HG03196 (cell line): ENCODE results near the gene MIS18A.
"Not testable (repeated sequence)": the region's sequence is repeated elsewhere in the genome, so short reads cannot be mapped to it uniquely, and the experiment has no call there.

Source experiments
- ATAC-seq: cut with Tn5 transposase; IDR thresholded peaks from one replicate; pipeline ENCODE4 v1.9.1; 2021; ENCODE audit not compliant: unreplicated experiment

Gene MIS18A, protein sequence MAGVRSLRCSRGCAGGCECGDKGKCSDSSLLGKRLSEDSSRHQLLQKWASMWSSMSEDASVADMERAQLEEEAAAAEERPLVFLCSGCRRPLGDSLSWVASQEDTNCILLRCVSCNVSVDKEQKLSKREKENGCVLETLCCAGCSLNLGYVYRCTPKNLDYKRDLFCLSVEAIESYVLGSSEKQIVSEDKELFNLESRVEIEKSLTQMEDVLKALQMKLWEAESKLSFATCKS

DNA sequence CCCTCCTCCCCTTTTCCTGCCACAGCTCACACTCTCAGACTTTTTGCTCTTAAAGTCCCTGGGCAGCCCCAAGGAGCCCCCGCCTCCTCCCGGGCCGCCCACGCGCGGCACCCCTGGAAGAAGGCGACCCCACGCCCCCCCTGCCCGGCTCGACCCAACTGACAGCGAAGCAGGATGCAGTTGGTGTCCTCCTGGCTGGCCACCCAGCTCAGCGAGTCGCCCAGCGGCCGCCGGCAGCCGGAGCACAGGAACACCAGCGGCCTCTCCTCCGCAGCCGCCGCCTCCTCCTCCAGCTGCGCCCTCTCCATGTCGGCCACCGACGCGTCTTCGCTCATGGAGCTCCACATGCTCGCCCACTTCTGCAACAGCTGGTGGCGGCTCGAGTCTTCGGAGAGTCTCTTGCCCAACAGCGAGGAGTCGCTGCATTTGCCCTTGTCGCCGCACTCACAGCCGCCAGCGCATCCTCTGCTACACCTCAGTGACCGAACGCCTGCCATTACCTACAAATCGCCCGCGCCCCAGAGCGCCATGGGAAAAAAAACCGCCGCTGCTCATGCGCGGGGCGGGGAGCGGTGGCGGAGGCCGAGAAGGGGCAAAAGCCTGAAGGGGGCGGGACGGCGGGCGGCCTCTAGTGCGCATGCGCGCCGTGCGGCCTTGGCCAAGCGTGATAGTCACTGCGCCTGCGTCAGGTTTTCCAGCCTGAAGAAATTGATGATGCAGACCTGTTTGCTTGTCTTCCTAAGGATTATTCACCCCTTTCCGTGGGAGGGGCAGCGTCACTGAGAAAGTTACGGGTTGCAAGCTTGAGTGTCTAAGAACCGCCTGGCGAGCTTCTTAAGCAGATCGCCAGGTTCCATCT lies at the start of gene MIS18A:
Gene MIS18A, minus strand, starts transcription at position 532 of the 859 bp plus-strand sequence. Its CDS starts 35 bp downstream, at position 497.
- peak; percentile 91 for ATAC-seq

DNA sequence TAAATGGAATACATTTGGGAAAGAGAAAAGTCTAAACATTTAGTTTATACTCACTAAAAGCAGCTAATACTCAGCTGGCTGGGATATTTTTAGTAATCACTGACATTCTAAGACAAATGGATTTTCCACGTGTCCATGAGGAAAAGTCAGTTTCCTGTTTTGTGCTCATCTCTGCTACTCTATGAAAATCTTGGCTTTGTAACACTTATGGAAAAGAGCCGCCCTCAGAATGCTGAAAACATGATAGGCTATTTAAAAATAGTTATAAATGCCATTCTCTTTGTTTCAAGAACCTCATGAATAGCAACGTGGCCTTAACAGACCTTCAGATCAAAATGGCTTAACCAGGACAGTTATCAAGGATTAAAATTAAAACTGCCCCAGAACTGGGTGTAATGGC lies 49.7 kb upstream of the MIS18A start:
- no peak for ATAC-seq

DNA sequence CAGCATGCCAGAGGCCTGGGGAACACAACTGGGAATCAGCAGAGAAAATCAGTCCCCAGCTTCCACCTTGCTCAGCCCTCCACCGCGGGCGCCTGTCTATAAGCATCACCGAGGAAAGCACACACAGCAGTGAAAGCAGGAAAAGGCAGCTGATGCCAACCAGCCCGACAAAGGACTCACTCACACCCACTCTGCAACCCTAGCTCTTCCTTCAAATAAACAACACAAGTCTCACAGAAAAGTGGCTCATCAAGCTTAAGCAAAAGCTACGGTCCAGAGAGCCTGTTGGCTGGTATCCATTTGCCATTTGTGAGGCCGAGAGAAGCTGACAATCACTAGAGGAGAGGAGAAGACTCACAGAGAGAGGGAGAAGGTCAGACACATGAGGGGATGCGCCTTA lies 46.9 kb upstream of the MIS18A start:
- no peak for ATAC-seq

DNA sequence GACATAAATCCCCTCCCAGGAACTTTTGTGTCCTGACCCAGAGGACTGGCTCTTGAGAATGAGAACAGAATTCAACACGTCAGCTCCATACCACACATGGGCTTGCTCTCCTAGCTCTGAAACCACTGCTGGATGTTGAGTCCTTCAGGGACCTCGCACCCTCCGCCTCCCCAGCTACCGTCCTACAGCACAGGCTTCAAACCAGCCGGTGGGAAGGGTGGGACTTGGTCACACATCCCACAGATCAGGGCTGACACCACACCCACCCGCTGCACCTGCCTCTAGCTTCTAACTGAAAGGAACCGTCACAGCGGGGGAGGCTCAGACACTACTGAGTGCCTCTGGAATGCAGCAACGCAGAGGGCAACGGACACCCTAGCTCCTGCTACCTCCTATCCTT lies 43.8 kb upstream of the MIS18A start:
- no peak for ATAC-seq

DNA sequence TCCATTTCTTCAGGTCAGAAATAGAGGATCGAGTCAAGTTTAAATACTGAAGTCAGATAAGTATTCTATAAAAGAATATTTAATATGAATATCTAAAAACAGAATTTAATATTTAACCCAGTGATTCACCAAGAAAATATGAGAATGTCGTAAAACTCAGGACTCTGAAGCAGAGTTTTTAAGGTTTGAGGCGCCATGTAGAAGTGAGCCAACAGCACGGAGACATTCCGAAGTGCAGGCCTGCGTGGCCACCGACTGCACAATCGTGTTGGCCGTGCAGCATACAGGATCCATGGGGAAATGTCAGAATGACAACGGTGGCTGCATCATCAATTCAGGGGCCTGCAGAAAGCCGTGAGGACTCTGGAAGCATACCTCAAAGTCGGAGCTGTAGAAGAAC lies 43.3 kb upstream of the MIS18A start:
- no peak for ATAC-seq

DNA sequence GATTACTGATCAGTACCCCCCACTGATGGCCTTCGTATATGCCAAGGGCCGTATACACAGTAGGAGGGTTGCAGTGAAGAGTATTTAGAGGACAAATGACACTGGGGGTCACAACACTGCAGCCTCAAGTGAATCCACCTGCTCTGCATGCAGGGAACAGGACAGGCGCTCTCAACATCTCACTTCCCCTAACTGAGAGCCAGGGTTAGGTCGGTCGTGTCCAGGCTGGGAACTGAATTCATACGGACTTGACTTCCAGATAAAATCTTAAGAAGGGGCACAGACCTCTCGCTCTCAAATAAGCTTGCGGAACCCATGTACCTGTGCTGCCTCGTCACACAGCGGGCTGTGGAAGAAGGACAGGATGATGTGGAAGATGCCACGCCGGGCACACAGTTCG lies 42.6 kb upstream of the MIS18A start:
- ATAC-seq: no peak

DNA sequence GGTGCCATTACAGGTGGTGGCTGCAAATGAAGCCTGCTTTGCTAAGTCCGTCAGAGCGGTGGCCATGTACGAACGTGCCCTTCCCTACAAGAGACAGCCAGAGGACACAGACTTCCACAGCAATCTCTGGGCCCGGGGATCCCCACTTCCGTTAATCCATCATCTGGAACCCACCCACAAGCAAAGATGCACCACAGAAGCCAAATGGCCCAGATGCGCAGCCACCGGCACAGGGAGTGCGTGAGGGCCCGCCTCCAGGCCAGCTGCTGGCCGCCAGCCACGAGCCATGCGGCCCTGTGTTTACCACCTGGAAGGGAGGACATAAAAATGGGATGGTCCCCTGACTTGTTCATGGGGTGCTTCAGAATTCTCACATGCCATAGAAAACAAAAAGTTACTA lies 41.9 kb upstream of the MIS18A start:
- no peak for ATAC-seq

DNA sequence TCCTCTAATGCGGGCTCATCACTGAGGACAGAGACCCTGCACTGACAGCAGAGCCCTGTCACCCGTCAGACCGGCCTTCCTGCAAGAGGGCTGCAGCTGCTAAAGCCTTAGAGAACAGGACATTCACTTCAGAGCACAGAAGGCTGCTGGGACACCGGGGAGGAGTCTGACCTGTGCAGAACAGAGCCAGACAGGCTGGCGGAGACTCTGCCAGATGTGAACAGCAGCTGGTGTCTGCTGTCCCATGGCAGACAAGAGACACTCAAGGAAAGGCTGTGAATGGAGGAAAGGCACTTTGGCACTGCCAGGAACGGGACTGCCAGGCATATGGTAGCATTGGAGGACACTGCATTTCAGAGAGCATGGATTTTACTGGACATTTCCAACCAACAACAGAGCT lies 41.2 kb upstream of the MIS18A start:
- ATAC-seq: no peak

DNA sequence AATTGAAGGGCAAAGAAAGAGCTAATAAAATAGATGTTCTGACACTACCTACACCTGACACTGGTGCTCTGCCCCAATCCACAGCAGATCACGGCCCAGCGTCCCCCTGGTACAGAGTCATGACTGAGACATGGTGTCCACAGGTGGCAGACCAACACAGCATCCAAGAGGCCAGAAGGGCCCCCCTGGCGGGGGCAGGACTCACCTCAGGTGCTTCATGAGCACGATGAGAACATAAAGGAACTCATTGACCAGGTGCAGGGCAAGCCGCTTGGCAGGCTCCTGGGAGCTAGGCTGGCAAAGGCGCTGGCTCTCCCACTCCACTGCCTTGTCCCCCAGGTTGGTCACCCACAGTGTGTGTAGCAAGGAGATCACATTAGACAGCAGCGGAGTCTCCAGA lies 40.2 kb upstream of the MIS18A start:
- ATAC-seq: no peak

DNA sequence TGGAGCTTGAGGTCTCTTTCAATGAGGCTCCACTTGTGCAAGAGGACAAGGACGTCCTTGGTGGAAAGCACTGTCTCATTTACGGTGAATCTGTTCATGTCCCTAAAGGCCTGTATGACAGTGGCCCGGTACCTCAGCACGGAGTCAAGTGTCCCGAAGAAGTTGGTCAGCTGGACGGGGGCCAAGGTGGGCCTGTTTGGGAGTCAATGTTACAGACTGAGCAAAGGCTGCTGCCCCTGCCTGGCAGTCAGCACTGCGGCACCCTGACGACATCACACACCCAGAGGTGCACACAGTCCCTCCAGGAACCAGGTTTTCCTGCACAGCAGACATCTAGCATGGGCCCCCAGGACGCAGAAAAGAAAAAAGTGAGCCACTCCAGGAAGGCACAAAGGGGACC lies 38.9 kb upstream of the MIS18A start:
- no peak for ATAC-seq

DNA sequence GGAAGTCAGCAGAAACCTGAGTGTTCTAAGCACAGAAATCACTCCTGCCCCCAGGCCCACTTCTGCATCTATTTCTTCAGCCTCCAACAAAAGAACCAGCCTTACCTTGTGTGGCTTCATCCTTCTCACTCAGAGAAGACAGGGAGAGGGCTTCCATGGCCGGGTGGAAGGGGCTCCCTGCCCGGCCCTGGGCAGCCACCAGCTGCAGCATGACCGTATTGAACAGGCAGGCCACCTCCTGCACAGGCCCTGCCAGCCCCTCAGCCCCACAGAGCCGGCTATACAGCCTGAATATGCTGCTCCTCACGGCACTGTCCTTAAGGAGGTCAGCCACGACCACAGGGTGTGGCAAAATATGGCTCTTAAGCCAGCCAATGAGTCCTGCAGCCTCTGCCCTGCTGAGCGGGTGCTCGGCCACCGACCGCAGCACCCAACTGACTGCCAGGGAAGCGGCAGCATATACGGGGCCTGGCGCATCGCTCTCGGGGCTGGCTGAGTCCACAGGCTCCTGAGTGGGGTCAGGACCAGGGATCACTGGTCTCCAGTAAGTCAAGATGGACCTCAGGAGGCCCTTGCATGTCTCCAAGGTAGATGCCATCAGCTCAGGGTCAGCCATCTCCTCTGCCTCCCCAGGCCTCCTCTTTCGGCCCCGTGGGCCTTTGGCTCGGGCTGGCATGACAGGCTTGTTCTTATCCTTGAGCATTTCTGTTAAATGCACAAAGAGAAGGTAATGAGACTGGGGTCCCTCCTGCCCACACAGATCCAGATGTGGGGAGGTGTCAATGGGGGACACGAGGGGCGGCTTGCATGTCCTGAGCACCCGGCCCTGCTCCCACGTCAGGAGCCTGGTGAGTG lies 37.7 kb upstream of the MIS18A start:
- no peak for ATAC-seq

DNA sequence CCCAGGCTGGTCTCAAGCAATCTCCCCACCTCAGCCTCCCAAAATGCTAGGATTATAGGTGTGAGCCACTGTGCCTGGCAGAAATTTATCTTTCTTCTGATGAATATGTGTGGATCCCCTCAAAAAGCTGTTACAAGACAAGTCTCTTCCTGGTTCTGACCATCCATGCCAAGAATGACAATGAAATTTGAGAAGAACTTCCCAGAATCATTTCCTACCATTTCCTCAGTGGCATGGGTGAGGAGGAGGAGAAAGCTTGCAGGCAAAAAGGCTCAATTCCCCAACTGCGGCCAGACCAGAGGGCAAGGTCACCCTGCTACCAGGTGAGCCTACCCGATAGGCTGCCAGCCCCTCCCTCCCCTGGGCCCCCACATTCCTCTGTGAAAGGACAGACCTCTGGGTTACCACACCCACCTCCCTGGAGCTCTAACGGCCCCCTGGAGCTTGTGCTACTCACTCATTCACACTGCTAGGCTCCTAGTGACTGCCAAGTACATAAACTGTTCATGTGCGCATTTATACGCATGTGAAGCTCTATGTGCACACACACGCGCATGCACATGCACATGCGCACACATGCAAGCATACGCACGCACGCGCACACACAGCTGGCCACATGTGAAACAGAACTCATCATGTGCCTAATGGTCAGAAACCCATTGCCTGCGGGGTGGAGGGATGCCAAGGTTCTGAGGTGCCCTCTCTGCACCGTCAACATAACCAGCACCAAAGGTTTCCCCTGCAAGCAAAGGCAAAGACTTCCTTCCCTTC lies 36.8 kb upstream of the MIS18A start:
- no peak for ATAC-seq

DNA sequence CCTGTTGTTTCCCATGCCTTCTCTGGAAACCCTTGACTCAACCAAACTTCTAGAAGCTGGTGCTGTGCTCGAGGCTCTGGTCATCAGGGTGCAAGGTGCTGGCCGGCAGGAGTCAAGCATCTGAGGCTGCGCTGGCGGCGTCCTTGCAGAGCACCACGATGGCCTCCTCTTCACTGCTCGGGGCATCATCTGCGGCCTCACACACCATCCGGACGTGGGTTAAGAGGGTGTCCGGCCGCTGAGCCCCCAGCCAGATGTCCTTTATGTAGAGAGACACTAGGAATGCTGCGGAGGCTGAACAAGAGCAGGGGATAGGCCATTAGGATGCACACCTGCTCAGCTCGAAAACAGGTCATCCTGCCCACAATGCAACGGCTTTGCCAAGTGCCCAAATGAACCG lies 36.0 kb upstream of the MIS18A start:
- no peak for ATAC-seq

DNA sequence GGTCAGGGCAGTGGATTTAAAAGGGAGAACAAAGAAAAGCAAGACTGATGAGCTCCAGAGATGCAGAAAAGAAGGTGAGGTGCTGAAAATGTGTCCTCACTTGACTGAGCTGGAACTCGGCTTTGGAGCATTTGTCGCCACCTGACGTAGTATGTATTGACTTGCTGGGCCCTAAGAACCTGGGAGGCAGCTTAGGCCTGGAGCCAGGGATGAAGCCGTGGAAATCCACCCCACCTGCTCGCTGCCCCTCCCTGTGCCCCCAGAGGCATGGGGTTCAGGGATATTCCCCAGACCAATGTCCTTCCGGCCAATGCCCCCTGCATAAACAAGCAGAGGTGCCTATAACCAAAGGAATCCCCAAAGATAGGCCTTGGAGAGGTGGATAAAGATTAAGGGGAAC lies 34.1 kb upstream of the MIS18A start:
- no peak for ATAC-seq

DNA sequence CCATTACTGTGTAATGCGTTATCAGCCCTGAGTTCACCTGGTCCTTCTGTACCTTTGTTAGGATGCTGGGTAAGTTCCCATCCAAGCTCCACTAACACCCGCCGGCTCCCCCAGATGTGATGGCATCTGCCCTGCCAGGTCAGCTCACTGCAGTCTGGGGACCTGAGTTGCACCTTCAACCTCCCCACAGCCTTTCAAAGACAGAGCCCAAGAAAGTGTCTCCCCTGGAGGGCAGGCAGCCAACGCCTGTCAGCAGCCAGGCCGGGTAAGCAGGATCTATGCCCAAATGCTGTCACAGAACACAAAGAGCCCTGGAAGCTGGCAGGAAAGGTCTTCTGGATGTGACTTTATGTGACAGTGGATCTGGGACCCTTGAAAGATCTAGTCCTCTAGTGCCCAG lies 33.5 kb upstream of the MIS18A start:
- ATAC-seq: no peak

DNA sequence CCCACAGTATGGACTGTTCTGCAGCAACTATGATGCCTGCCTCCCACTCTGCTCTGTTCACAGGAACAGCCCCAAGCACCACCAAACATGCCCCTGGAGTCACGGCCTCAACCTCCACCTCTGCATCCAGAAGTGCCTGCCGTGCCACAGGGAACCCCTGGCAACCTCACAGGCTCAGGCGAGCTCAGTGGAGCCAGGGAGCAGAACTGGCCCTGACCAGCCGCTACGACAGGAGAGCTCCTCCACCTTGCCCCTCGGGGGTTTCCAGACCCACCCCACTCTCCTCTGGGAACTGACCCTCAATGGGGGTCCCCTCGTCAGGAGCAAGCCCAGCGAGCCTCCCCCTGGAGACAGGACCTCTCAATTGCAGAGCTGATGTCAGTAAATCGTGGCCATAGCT lies 32.8 kb upstream of the MIS18A start:
- ATAC-seq: no peak

DNA sequence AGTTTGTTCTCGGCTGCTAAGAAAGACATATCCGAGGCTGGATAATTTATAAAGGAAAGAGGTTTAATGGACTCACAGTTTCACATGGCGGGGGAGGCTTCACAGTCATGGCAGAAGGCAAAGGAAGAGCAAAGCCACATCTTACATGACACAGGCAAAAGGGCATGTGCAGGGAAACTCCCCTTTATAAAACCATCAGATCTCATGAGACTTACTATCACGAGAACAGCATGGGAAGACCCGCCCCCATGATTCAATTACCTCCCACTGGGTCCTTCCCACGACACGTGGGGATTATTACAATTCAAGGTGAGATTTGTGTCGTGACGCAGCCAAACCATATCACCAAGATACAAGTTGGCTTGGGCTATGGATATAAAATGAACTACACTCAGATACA lies 32.1 kb upstream of the MIS18A start:
- ATAC-seq: not testable (repeated sequence)

DNA sequence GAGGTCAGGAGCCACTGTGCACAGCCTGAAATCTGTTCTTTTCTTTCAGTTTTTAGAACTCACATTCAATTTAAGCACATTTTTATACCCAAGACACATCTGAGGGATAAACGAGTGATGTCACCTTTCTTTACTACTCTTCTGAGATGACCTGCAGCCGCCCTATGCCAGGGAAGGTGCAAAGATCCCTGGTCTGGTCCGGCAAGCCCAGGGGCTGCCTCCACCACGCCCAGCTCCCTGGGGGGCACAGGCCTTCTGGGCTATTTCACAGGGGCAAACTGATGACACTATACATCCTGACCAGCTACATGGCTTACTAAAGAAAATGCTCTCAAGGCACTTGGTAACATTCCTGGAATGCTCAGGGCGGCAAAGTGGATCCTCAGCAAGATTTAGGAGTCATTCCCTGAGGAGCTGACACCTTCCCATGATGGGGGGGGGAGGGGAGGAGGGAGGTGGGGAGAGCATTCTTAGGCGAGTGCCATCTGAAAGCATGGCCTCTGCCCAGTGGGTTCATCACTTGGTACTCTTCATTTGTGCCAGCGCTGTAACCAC lies 31.1 kb upstream of the MIS18A start:
- no peak for ATAC-seq

DNA sequence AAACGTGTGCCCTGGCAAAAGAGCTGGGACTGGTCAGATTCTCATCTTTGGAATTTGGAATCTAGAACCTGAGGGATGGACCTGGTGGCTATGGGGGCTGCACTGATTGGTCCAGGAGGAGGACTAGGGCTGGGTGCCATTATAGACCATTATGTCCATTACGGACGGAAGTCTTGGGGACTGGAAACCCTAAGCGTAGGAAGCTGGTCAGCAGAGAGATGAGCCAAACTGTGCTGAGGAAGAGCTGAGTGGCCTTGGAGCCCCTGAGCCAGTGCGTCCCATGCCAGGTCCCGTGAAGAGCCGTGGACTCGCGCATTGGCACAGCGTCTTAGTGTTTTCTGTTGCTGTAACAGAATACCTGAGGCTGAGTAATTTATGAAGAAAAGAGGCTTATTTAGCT lies 29.8 kb upstream of the MIS18A start:
- no peak for ATAC-seq

DNA sequence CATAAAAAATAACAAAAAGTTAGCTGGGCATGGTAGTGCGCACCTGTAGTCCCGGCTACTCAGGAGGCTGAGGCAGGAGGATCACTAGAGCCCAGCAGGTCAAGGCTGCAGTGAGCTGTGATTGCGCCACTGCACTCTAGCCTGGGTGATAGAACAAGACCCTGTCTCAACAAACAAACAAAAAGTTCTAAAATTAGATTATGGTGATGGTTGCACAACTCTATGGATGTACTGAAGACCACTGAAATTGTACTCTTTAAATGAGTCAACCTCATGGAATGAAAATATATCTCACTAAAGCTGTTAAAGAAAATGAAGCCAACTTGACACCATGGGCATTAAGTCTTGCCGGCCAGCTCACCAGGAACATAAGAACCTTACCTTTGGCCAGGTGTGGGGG lies 28.9 kb upstream of the MIS18A start:
- no peak for ATAC-seq
